ENCODE data around the gene ABCB1.
"Not testable (repeated sequence)": the region's sequence is repeated elsewhere in the genome, so short reads cannot be mapped to it uniquely, and the experiment has no call there.

Gene ABCB1

DNA sequence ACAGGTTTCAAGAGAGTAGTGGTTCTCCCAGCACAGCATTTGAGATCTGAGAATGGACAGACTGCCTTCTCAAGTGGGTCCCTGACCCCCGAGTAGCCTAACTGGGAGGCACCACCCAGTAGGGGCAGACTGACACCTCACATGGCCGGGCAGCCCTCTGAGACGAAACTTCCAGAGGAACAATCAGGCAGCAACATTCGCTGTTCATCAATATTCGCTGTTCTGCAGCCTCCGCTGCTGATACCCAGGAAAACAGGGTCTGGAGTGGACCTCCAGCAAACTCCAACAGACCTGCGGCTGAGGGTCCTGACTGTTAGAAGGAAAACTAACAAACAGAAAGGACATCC lies 135.2 kb downstream of the ABCB1 start:
- DNase-seq = not testable (repeated sequence)

DNA sequence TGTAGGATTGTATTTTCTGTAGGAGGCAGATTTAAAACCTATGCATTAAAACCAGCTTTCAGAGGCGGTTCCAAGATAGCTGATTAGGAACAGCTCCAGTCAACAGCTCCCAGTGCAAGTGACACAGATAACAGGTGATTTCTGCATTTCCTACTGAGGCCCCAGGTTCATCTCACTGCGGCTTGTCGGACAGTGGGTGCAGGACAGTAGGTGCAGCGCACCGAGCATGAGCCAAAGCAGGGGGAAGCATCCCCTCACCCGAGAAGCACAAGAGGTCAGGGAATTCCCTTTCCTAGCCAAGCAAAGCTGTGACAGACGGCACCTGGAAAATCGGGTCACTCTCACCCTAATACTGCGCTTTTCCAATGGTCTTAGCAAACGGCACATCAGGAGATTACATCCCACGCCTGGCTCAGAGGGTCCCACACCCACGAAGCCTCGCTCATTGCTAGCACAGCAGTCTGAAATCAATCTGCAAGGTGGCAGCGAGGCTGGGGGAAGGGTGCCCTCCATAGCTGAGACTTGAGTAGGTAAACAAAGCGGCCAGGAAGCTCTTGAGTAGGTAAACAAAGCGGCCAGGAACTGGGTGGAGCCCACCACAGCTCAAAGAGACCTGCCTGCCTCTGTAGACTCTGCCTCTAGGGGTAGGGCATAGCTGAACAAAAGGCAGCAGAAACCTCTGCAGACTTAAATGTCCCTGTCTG lies 135.7 kb downstream of the ABCB1 start:
- DNase-seq = not testable (repeated sequence)

DNA sequence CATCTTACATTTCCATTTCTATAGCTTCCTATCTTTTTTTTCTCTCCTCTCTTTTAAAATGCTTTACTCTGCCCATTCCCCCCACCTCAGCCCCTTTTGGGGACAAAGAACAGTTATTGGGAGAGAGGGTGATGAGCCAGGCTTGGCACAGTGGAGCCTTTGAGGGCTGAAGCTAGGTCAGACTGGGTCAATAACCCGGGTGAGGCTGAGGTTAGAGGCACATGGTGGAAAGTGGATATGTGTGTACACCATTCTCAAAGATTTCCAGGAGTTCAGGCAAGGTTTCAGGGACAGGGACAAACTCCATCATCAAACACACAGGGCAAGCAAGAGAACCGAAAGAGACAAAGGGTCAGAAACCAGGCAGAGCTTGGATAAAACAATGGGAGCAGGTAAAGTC lies 136.7 kb downstream of the ABCB1 start:
- no peak for DNase-seq

- not testable (repeated sequence) for DNase-seq
These were observed 140.2 kb downstream of the ABCB1 start for GRCh38 chr7:87460444-87460843.

DNA sequence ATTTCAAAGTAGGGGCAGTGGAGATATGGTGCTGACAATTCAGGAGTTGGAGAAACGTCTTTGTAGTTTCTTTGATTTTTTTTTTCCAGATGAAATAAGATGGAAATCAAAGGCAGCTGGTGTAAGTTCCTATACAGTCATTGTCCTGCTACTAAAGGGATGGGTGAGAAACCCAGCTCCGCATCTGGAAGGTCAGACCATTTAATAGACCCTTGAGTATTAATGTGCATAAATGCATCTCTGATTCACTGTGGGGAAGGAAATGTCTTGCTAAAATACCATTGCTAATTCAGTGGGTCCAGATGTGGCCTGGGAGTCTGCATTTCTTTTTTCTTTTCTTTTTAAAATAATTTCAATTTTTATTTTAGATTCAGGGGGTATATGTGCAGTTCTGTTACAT lies 140.7 kb downstream of the ABCB1 start:
- no peak for DNase-seq

GRCh38 chr7:87458148-87458547 lies 142.5 kb downstream of the ABCB1 start:
- no peak for DNase-seq

DNA sequence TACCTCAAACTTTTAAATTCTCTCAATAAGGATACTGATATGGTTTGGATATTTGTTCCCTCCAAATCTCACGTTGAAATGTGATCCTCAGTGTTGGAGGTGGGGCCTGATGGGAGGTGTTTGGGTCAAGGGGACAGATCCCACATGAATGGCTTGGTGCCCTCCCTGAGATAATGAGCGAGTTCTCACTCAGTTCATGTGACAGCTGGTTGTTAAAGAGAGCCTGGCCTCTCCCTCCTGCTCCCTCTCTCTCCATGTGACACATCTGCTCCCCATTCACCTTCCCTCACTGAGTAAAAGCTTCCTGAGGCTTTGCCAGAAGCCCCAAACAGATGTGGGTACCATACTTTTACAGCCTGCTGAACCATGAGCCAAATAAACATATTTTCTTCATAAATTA lies 144.4 kb downstream of the ABCB1 start:
- DNase-seq = no peak

Data from CD4-positive, alpha-beta T cell treated with Interleukin-15 for 1 hour (primary cell).